Mammary epithelial cell (primary cell): Measurements from ENCODE around the gene RABAC1.

Experiments used
- EZH2 ChIP-seq: IDR thresholded peaks from 2 replicates; pipeline ENCODE4 v1.6.1; 2012; ENCODE audit warnings: low read length, inconsistent platforms, borderline replicate concordance
- TF ChIP-seq, protein P1 (sequence below), 2 donors: IDR thresholded peaks in 1 of 2; conservative IDR thresholded peaks in 1 of 2; 2 replicates each; pipeline ENCODE4 v1.5.1; 2011 to 2012; ENCODE audit warnings: inconsistent platforms in 2 of 2, low read length in 2 of 2, mild to moderate bottlenecking in 2 of 2, control low read depth in 1 of 2, low read depth in 1 of 2; ENCODE audit not compliant: insufficient read depth in 1 of 2; ENCODE audit errors: extremely low read depth in 1 of 2

DNA sequence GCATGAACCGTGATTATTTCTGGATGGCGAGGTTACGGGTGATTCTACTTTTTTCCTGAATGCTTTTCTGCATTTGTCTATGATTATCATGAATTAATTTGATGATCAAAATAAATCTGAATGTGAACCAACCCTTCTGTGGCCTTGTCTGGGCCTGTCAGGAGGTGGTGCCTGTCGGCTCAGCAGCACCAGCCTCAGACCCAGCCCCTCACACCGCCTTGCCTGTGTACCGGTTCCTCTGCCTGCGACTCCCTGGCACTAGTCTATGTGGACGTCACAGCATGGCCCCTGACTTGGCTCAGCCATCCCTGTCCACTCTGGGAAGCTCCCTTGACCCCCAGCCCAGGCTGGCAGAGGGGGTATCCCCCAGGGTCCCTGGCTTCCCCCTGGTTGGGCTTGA, 15.5 kb upstream of the RABAC1 start:
- TF ChIP-seq, protein P1, sequence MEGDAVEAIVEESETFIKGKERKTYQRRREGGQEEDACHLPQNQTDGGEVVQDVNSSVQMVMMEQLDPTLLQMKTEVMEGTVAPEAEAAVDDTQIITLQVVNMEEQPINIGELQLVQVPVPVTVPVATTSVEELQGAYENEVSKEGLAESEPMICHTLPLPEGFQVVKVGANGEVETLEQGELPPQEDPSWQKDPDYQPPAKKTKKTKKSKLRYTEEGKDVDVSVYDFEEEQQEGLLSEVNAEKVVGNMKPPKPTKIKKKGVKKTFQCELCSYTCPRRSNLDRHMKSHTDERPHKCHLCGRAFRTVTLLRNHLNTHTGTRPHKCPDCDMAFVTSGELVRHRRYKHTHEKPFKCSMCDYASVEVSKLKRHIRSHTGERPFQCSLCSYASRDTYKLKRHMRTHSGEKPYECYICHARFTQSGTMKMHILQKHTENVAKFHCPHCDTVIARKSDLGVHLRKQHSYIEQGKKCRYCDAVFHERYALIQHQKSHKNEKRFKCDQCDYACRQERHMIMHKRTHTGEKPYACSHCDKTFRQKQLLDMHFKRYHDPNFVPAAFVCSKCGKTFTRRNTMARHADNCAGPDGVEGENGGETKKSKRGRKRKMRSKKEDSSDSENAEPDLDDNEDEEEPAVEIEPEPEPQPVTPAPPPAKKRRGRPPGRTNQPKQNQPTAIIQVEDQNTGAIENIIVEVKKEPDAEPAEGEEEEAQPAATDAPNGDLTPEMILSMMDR (conservative IDR thresholded peaks at IDR 0.05 in 1 of 2, IDR thresholded peaks at IDR 0.05 in 1 of 2; ENCODE audit: extremely low read depth in 1 of 2, insufficient read depth in 1 of 2, low read depth in 1 of 2, low read length in 2 of 2) = no peak
- TF ChIP-seq EZH2 = no peak
